COLO668 (cell line): ENCODE measurements around the gene ZNF99.
"Not testable (repeated sequence)": the region's sequence is repeated elsewhere in the genome, so short reads cannot be mapped to it uniquely, and the experiment has no call there.

Source experiments
- DNase-seq: peaks from one replicate; lab custom pipeline; 2025; ENCODE audit not compliant: unreplicated experiment; lab: John Stamatoyannopoulos, UW

ZNF99 gene

DNA sequence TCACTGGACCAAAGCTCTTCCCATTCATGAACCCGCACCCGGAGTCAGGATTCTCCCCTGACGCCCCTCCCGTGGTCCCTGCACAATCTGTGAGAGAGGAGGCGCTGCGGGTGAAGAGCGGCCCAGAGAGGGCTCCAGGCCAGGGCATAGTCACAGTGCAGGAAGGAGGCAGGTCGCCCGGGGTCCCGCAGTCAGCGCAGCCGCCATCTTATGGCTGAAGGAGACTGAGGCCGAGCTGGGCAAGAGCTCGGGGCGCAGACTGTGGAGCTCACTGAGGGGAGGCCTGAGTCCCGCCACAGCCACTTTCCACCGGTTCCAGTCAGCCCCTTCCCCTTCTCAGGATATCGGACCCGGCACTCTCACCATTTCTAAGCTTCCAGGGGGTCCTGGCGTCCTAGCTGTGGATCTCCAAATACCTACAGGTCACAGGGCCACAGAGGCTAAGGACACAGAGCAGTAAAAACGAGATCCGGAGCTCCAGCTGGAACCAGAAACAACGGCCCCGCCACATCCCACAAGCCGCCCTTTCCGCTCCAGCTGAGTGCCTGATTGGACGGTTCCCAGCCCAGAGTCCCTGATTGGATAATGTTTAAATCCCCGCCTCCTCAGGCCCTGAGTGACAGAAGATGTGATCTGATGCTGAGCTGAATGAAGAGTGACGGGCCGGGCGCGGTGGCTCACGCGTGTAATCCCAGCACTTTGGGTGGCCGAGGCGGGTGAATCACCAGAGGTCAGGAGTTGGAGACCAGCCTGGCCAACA, at the start of gene ZNF99:
TSS of gene ZNF99 (minus strand) at position 501 of the 760 bp plus-strand sequence. CDS start at position 366, 135 bp downstream.
- DNase-seq, result no peak

DNA sequence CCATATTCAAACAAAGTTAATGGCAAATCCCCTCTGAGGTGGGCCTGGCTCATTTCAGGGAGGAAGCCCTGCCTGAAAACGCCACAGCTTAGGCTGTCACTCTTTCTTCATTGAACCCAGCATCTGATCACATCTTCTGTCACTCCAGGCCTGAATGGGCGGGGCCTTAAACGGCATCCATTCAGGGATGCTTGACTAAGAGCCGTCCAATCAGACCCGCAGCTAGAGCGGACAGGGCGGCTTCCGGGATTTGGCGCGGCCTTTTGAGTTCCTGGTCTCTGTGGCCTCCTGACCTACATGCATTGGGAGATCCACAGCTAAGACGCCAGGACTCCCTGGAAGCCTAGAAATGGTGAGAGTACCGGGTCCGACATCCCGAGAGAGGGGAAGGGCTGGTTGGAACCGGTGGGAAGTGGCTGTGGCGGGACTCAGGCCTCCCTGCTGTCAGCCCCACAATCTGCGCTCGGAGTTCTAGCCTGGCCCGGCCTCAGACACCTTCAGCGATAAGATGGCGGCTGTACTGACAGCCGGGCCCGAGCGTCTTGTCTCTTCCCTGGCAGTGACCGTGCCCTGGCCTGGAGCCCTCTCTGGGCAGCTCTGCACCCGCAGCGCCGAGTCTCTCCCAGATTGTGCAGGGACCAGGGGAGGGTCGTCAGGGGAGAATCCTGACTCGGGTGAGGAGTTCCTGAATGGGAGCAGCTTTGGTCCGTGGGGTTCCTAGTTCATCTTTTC, 48.2 kb upstream of the ZNF99 start, which contains the start of gene ZNF723:
TSS of gene ZNF723 (plus strand) at position 261 of the 732 bp plus-strand sequence. CDS start at position 350, 89 bp downstream.
- DNase-seq, result no peak

DNA sequence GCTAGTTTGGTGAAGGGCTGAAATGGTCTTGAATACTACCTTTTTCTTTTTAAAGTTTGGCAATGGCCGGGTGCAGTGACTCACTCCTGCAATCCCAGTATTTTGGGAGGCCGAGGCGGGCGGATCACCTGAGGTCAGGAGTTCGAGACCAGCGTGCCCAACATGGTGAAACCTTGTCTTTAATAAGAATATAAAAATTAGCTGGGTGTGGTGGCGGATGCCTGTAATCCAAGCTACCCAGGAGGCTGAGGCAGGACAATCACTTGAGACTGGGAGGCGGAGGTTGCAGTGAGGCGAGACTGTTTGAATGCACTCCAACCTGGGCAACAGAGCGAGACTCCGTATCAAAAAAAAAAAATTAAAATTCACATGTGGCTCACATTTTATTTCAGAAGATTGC, 47.3 kb upstream of the ZNF99 start:
- DNase-seq, result no peak

DNA sequence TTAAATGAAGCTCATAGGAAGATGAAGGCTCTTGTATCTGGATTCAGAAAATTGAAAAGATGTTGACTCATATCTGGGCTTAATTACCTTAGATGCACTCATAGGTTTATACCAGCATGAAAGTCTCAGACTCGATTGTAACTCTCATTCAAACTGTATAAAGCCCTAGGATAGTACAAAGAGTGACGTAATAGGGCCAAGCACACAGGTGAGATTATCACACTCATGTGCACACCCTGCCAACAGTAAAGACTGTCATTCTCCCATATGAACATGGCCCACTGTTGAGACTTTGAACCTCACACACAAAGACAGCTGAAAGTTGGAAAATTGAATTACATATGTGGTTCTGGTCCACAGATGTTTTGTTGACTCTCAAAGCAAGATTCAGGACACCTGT, 30.2 kb upstream of the ZNF99 start:
- no peak for DNase-seq

DNA sequence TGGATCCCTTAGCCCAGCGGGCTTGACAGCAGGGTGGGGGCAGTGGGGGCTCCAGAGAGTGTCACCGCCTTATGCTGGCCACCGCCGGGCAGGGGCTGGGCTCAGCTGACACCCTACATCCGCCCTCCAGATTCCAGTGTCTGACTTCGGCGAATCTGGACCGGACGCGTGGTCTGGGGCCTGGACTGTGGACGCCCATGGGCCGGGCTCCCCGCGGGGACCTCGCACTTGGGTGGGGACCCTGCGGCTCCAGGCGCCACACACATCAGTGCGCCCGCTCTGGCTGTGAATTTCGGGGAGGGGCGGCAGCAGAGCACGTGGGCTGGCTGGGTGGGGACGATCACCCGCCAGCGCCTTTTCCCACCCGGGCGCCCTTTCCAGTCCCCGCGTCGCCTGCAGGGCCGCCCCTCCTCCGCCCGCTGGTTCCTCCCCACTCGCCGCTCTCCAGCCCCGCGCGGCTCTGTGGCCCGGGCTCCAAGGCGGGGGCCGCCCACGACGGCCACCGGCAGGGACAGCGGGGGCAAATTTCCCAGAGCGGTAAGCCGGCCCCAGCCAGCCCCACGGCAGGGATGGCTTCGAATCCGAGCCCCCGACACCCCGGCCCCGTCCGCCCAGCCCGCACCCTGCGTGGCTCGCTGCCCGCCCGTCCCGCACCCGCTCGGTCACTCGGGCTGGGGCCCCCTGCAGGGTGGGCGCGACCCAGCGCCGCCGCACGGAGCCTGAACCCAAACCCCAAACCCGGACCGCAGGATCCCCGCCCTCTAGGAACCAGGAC, 23.3 kb upstream of the ZNF99 start:
- no peak for DNase-seq

DNA sequence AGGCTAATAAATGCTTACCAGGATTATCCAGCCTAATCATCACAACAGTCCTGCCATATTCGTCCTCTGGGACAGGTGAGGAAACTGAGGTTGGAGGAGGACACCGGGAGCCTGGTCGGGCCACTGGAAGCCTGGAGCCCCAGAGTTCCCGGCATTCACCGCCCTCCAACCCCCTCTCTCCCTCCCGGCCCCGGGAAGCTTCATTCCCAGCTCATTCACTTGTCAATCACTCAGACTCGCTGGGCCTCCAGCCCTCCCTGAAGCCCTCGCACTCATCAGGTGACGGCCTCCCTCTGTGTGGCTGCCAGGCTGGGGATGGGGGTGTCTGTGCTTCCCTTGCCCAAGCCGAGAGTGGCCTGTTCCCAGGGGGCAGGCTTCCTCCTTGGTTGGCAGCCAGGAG, 22.5 kb upstream of the ZNF99 start:
- DNase-seq, result no peak

GRCh38 chr19:22797040-22797439, 13.1 kb upstream of the ZNF99 start:
- DNase-seq, result no peak

GRCh38 chr19:22792863-22793262, 8.9 kb upstream of the ZNF99 start:
- DNase-seq, result not testable (repeated sequence)

- no peak for DNase-seq
Measured at GRCh38 chr19:22735911-22736645, 47.9 kb downstream of the ZNF99 start.

GRCh38 chr19:22733691-22734090, 50.3 kb downstream of the ZNF99 start:
- no peak for DNase-seq

DNA sequence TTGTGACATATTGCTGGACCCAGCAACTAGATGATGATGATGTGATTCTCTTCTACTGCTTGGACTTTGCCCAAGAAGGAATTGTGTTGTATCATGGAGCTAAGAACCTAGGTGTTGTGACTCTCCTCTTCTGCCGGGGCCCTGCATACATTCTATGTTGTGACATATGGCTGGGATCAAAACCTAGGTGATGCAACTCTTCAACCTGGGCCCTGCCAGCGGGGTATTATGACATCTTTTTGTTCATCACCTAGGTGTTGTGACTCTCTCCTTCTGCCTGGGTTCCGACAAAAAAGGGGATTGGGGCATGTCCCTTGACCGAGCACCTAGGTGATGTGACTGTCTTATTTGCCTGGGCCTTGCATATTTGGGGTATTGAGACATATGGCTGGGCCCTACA, 55.7 kb downstream of the ZNF99 start:
- not testable (repeated sequence) for DNase-seq

- DNase-seq, result not testable (repeated sequence)
Measured at GRCh38 chr19:22721533-22721932, 62.4 kb downstream of the ZNF99 start.

- DNase-seq, result no peak
Measured at GRCh38 chr19:22708983-22709382, 75.0 kb downstream of the ZNF99 start.

DNA sequence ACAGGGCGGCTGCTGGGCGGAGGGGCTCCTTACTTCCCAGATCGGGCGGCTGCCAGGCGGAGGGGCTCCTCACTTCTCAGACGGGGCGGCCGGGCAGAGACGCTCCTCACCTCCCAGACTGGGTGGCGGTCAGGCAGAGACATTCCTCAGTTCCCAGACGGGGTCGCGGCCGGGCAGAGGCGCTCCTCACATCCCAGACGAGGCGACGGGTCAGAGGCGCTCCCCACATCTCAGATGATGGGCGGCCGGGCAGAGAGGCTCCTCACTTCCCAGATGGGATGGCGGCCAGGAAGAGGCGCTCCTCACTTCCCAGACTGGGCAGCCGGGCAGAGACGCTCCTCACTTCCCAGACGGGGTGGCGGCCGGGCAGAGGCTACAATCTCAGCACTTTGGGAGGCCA, 80.9 kb downstream of the ZNF99 start:
- DNase-seq, result not testable (repeated sequence)

- not testable (repeated sequence) for DNase-seq
Measured at GRCh38 chr19:22702661-22703060, 81.3 kb downstream of the ZNF99 start.
